C4-2B (cell line): ENCODE results near the gene MTIF3.

Source experiments
- ZFX ChIP-seq: fragments of 450-650 bp; IDR thresholded peaks from 2 replicates; pipeline ENCODE4 v1.6.1; 2017
- TF ChIP-seq, protein P1 (sequence below): fragments of 450-650 bp; conservative IDR thresholded peaks from 2 replicates; pipeline ENCODE4 v1.5.1; 2017; ENCODE audit warnings: mild to moderate bottlenecking

DNA sequence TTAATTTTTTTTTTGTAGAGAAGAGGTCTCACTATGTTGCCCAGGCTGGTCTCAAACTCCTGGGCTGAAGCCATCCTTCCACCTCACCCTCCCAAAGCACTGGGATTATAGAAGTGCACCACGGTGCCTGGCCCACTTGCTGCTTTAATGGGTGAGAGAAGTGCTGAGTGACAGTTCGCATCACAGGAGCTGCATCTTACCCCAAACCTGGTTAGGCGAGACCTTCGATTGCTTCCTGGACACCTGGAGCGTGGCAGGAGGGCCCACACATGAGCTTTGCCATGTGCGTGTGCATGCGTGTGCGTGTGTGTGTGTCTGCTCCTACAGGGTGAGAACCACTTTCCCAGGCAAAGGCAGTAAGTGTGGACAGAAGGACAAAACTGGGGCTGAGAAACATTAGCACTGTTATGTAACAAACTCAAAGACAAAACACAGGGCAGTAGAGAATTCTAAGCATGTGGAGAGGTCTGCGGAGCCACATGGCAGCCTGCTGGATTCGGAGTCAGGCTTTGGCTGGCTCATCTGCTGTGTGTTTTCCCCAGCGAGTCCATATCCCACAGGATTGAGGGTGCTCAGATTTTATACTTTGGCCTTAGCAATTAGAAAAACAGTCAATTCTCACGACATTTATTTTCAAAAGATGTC lies 11.7 kb upstream of the MTIF3 start:
- TF ChIP-seq, protein P1, sequence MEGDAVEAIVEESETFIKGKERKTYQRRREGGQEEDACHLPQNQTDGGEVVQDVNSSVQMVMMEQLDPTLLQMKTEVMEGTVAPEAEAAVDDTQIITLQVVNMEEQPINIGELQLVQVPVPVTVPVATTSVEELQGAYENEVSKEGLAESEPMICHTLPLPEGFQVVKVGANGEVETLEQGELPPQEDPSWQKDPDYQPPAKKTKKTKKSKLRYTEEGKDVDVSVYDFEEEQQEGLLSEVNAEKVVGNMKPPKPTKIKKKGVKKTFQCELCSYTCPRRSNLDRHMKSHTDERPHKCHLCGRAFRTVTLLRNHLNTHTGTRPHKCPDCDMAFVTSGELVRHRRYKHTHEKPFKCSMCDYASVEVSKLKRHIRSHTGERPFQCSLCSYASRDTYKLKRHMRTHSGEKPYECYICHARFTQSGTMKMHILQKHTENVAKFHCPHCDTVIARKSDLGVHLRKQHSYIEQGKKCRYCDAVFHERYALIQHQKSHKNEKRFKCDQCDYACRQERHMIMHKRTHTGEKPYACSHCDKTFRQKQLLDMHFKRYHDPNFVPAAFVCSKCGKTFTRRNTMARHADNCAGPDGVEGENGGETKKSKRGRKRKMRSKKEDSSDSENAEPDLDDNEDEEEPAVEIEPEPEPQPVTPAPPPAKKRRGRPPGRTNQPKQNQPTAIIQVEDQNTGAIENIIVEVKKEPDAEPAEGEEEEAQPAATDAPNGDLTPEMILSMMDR: no peak
- TF ChIP-seq ZFX: no peak; the same call in 1 of the 2 replicates
